Uterus (tissue), 4 donors: ENCODE results near the gene SIT1. TPM values are rescaled to one million over a fixed set of nuclear protein-coding genes. Genes with fewer than 3 reads are reported as not detected.

ENCODE experiments used
- DNase-seq, 2 donors: peaks; one replicate each; pipeline ENCODE4 v3.0.0-alpha.2; 2019 to 2020
- H3K27ac ChIP-seq, 2 donors: fragments of 200-600 bp; sonication (generic); 1 replicate in 1 of 2; 2 replicates in 1 of 2; pipeline ENCODE4 v1.5.1; 2016 to 2018
- H3K27me3 ChIP-seq, 2 donors: fragments of 200-600 bp; sonication (generic); one replicate each; pipeline ENCODE4 v1.5.1; 2018 to 2019; ENCODE audit warnings: control low read depth in 1 of 2
- H3K36me3 ChIP-seq, 2 donors: fragments of 200-600 bp; sonication (generic); one replicate each; pipeline ENCODE4 v1.5.1; 2019; ENCODE audit warnings: control low read depth in 1 of 2
- H3K4me1 ChIP-seq, 2 donors: fragments of 200-600 bp; sonication (generic); one replicate each; pipeline ENCODE4 v1.5.1; 2018 to 2019; ENCODE audit warnings: control low read depth in 1 of 2
- H3K4me3 ChIP-seq, 2 donors: fragments of 200-600 bp; sonication (generic); 1 replicate in 1 of 2; 2 replicates in 1 of 2; pipeline ENCODE4 v1.5.1; 2018 to 2019; ENCODE audit warnings: mild to moderate bottlenecking in 1 of 2
- H3K9me3 ChIP-seq, 2 donors: fragments of 200-600 bp; sonication (generic); one replicate each; pipeline ENCODE4 v1.5.1; 2019; ENCODE audit warnings: control low read depth in 1 of 2
- POLR2A ChIP-seq, 2 donors: fragments of 450-650 bp; IDR thresholded peaks; one replicate each; pipeline ENCODE4 v1.6.1; 2016; ENCODE audit warnings: antibody characterized with exemption in 2 of 2, mild to moderate bottlenecking in 1 of 2, moderate library complexity in 1 of 2
- intact Hi-C: fragments of 100-400 bp; cut with DNase I; formaldehyde crosslinking; loops from one replicate; pipeline ENCODE4 v1.15.1; 2023; ENCODE audit warnings: low total_unique reads
- total RNA-seq, 4 donors: library from RNA; depleted of rRNA in 3 of 4; stranded (reverse); fragments of >200 nt in 3 of 4; gene quantifications; one replicate each; pipeline versions ENCODE4 v1.1.0 to v1.2.4, GENCODE V29; 2014 to 2023
- TF ChIP-seq, protein P1 (sequence below), 4 experiments: fragments of 200-600 bp in 2 of 4; fragments of 450-650 bp in 2 of 4; sonication (generic) in 2 of 4; IDR thresholded peaks; one replicate each; pipeline ENCODE4 v1.5.1; 2016 to 2019; ENCODE audit warnings: antibody characterized with exemption in 4 of 4, mild to moderate bottlenecking in 2 of 4, moderate library complexity in 1 of 4
- donor health status: DM: yes; HTN: yes; CAD: no.

Gene SIT1
- total RNA-seq, 4 donors from 2014 or later = 0.21 to 0.51 TPM; not detected in 2

DNA sequence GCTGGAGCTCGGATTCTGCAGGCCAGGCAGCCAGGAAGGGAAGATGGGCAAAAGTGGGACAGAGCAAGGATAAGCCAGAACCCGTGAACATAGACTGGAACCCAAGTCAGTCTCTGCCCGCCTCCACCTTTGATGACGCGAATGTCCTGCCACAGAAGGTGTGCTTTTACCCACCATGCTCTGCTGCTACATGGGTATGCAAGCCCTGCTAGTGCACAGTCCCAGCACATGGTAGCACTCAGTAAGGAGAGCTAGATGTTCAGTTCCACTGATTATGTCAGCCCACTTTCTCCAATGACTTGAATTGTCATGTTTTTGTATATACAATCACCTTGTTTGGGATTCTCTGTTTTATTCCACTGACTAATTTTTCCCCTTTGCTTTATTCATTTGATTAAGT, 21.1 kb downstream of the SIT1 start:
- Histone ChIP-seq H3K9me3 (no peaks in the 10 kb centered on the region), H3K4me3 (no peak overlapping the region), H3K36me3 (no peaks in the 10 kb centered on the region), H3K4me1 (no peaks in the 10 kb centered on the region), H3K27ac (no peak overlapping the region), H3K27me3 (no peaks in the 10 kb centered on the region)
- TF ChIP-seq POLR2A (IDR thresholded peaks at IDR 0.05) = no peak
- TF ChIP-seq, protein P1, sequence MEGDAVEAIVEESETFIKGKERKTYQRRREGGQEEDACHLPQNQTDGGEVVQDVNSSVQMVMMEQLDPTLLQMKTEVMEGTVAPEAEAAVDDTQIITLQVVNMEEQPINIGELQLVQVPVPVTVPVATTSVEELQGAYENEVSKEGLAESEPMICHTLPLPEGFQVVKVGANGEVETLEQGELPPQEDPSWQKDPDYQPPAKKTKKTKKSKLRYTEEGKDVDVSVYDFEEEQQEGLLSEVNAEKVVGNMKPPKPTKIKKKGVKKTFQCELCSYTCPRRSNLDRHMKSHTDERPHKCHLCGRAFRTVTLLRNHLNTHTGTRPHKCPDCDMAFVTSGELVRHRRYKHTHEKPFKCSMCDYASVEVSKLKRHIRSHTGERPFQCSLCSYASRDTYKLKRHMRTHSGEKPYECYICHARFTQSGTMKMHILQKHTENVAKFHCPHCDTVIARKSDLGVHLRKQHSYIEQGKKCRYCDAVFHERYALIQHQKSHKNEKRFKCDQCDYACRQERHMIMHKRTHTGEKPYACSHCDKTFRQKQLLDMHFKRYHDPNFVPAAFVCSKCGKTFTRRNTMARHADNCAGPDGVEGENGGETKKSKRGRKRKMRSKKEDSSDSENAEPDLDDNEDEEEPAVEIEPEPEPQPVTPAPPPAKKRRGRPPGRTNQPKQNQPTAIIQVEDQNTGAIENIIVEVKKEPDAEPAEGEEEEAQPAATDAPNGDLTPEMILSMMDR (IDR thresholded peaks at IDR 0.05) = no peak
- no peak for DNase-seq
- intact Hi-C loops = no loop called here

- no peak for TF ChIP-seq POLR2A (IDR thresholded peaks at IDR 0.05)
- TF ChIP-seq, protein P1 (IDR thresholded peaks at IDR 0.05) = no peak
- H3K27ac ChIP-seq = no peak overlapping the region
- no peaks in the 10 kb centered on the region for H3K36me3 ChIP-seq
- intact Hi-C loops = no loop called here
- H3K4me3 ChIP-seq = no peak overlapping the region
- no peak for DNase-seq
- H3K4me1 ChIP-seq = no peaks in the 10 kb centered on the region
- H3K27me3 ChIP-seq = no peaks in the 10 kb centered on the region
- H3K9me3 ChIP-seq = no peaks in the 10 kb centered on the region
These were observed 22.2 kb downstream of the SIT1 start for GRCh38 chr9:35628389-35628991.

DNA sequence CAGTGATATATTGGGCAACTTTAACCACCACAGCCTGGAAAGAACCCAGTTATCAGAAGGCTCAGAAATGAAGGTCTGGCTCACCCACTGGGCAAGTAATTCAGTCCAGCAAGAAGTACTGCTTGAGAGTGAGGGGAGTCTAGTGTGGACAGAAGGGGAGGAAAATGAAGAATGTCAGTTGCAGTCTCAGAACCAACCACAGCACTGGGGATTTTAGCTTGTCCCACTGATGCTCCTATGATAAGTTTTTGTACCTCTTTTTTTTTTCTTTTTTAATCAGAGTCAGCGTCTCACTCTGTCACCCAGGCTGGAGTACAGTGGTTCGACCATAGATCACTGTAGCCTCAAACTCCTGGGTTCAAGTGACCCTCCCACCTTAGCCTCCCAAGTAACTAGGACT, 23.2 kb downstream of the SIT1 start:
- no peak for DNase-seq
- Histone ChIP-seq H3K27me3 (no peaks in the 10 kb centered on the region), H3K9me3 (no peaks in the 10 kb centered on the region), H3K27ac (no peak overlapping the region), H3K4me1 (no peaks in the 10 kb centered on the region), H3K36me3 (no peaks in the 10 kb centered on the region), H3K4me3 (no peak overlapping the region)
- TF ChIP-seq POLR2A (IDR thresholded peaks at IDR 0.05) = no peak
- TF ChIP-seq, protein P1 (IDR thresholded peaks at IDR 0.05) = no peak
- intact Hi-C loops = no loop called here

DNA sequence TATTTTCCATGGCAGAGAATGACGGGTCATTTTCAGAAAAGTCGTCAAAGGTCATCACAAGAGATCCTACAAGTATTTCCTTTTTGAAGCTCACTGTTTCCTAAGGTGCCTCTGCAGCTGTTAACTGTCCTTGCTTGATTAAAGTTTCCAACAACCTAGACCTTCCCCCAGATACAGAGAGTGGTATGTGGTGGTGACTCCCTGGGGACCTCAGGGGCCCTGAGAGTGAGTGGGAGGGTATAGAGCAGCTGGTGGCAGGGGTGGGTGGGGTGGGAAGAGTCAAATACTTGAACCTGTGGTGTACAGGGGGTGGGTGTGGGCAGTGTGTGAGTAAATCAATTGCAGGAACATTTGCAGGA, 31.0 kb downstream of the SIT1 start:
- H3K36me3 ChIP-seq = no peaks in the 10 kb centered on the region
- TF ChIP-seq, protein P1 (IDR thresholded peaks at IDR 0.05) = no peak
- TF ChIP-seq POLR2A (IDR thresholded peaks at IDR 0.05) = no peak
- intact Hi-C loops = no loop called here

DNA sequence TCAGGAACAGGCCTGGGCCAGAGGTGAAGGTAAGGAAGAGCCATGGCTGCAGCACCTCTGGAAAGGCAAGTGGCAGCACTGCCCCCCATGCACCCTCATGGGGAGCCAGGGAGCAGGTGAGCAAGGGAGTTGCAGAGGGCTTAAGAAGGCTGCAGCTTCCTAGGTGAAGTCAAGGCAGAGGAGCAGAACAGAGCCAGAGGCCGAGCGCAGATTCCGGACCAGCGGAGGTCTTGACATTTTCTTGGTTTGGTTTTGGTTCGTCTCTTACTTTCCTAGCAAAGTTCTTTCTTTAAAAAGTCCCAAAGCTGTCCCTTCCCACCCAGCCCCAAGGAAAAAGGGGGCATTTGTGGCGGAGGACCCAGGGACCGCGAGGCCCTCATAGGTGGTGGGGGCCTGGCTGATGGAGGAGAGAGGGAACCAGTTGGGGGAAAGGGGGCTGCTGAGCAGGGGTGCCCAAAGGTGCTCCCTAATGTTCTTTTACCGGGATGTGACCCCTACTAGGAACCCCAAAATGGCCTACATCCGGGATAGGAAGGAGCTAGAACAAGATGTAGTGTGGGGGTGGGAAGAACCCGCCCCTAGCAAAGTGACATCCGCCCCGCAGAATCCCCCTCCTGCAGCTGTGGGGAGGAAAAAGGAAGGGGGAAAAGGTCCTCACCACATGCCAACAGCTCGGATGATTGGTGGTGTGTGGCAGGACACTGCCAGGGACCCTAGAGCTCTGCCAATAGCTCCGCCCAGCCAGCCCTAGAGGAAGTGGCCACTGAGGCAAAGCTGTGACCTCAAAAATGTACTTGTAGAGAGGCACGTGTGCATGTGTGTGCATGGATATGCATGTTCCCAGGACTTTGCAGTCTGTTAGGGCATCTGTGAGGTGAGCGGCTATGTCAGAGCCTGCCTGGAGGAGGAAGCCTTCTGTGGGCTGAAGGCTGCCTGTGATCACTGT, 31.6 kb downstream of the SIT1 start:
- no peaks in the 10 kb centered on the region for H3K9me3 ChIP-seq

More for the DNA sequence above, 31.0 kb downstream of the SIT1 start:
- H3K27me3 ChIP-seq = no peaks in the 10 kb centered on the region
- DNase-seq = no peak
- no peaks in the 10 kb centered on the region for H3K4me1 ChIP-seq
- no peak overlapping the region for H3K4me3 ChIP-seq
- H3K9me3 ChIP-seq = no peaks in the 10 kb centered on the region
- no peak overlapping the region for H3K27ac ChIP-seq

More for the DNA sequence above, 31.6 kb downstream of the SIT1 start:
- Histone ChIP-seq H3K4me3 (no peak overlapping the region), H3K4me1 (no peaks in the 10 kb centered on the region), H3K36me3 (no peaks in the 10 kb centered on the region), H3K27me3 (no peaks in the 10 kb centered on the region), H3K27ac (no peak overlapping the region)
- intact Hi-C loops = no loop called here
- TF ChIP-seq, protein P1 (IDR thresholded peaks at IDR 0.05) = no peak
- no peak for TF ChIP-seq POLR2A (IDR thresholded peaks at IDR 0.05)
- DNase-seq = no peak
